ENCODE measurements around the gene MUSK. TPM values are rescaled to one million over a fixed set of nuclear protein-coding genes. Genes with fewer than 3 reads are reported as not detected.
A peak's percentile ranks its signal among the peaks of the same experiment; 100 is the strongest.

MUSK gene
- total RNA-seq, 1 experiment from 2014 or later, result not detected

DNA sequence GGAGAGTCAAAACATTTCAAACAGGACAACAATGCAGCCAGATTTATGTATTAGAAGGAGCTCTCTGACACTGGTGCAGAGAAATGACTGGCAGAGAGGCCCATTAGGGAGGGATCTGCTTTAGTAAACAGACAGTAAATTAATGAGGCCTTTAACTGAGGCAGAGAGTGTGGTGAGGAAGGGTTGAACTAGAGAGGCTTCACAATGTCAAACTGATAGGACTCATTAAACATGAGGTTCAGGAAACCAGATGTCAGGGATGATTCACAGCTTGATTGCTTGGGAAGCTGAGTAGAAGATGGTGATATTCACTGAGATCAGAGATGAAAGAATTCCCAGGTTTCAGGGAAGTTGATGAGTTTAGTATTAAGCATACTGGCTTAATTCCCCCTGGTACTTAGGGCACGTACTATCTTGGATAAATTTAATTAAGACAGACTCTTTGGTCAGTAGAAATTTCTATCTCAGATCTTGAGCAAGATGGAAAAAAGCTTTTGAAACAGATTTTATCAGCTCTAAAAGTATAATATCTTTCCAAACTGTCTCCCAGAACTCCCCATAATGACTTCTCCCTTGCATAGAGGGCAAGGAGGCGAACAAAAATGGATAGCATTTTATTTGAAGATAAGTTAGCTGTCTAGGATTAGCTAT is 8.6 kb upstream of the MUSK start:
- Histone ChIP-seq H3K9ac (ENCODE audit: low read length) (no peak overlapping the region), H3F3A (ENCODE audit: low read length, unreplicated experiment) (no peaks in the 10 kb centered on the region), H3K4me1 (ENCODE audit: insufficient read depth, low read length) (no peaks in the 10 kb centered on the region), H3K79me2 (ENCODE audit: low read length) (no peaks in the 10 kb centered on the region), H4K20me1 (ENCODE audit: low read length) (no peaks in the 10 kb centered on the region), H3K4me2 (ENCODE audit: low read length) (no peak overlapping the region), H3K9me2 (replicated peaks; ENCODE audit: low read length) (no peaks in the 10 kb centered on the region), H2AFZ (ENCODE audit: low read length) (no peak overlapping the region; the same call in 1 of the 2 replicates), H3K27ac (ENCODE audit: low read length) (no peak overlapping the region), H3K9me3 (ENCODE audit: low read length) (no peaks in the 10 kb centered on the region), H3K4me3 (ENCODE audit: low read length) (no peak overlapping the region), H3K27me3 (ENCODE audit: low read length) (no peaks in the 10 kb centered on the region), H3K36me3 (ENCODE audit: low read depth, low read length) (no peaks in the 10 kb centered on the region)
- ATAC-seq, result no peak
- intact Hi-C loops (cut with micrococcal nuclease), result no loop called here
- ChIA-PET CTCF (no interaction called here), POLR2A (ENCODE audit: unreplicated experiment) (no interaction called here)
- BruUV-seq (replicated peaks), result no TSS peak
- TF ChIP-seq, protein P1, sequence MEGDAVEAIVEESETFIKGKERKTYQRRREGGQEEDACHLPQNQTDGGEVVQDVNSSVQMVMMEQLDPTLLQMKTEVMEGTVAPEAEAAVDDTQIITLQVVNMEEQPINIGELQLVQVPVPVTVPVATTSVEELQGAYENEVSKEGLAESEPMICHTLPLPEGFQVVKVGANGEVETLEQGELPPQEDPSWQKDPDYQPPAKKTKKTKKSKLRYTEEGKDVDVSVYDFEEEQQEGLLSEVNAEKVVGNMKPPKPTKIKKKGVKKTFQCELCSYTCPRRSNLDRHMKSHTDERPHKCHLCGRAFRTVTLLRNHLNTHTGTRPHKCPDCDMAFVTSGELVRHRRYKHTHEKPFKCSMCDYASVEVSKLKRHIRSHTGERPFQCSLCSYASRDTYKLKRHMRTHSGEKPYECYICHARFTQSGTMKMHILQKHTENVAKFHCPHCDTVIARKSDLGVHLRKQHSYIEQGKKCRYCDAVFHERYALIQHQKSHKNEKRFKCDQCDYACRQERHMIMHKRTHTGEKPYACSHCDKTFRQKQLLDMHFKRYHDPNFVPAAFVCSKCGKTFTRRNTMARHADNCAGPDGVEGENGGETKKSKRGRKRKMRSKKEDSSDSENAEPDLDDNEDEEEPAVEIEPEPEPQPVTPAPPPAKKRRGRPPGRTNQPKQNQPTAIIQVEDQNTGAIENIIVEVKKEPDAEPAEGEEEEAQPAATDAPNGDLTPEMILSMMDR (conservative IDR thresholded peaks at IDR 0.05; ENCODE audit: low read depth, low read length), result no peak
- DNase-seq, result peak; percentile 13

- intact Hi-C loops (cut with micrococcal nuclease), result no loop called here
- no peak overlapping the region for H3K4me3 ChIP-seq (ENCODE audit: low read length)
- H4K20me1 ChIP-seq (ENCODE audit: low read length), result no peaks in the 10 kb centered on the region
- no peaks in the 10 kb centered on the region for H3K36me3 ChIP-seq (ENCODE audit: low read depth, low read length)
- no peaks in the 10 kb centered on the region for H3K9me2 ChIP-seq (replicated peaks; ENCODE audit: low read length)
- no peak for TF ChIP-seq EZH2 (IDR thresholded peaks at IDR 0.05; ENCODE audit: low read length, unreplicated experiment)
- TF ChIP-seq, protein P1 (conservative IDR thresholded peaks at IDR 0.05; ENCODE audit: low read depth, low read length), result no peak
- no peak for TF ChIP-seq EZH2phosphoT487 (IDR thresholded peaks at IDR 0.05; ENCODE audit: borderline replicate concordance, low read length)
- peak overlapping the region; percentile 15; the same call in 1 of the 2 replicates for H3K27ac ChIP-seq (ENCODE audit: low read length)
- no peaks in the 10 kb centered on the region for H3K9me3 ChIP-seq (ENCODE audit: low read length)
- H3F3A ChIP-seq (ENCODE audit: low read length, unreplicated experiment), result peaks cover 16% of the 10 kb centered on the region
- ChIA-PET CTCF (no interaction called here), POLR2A (ENCODE audit: unreplicated experiment) (no interaction called here)
- peak; percentile 7 for DNase-seq
- no peak overlapping the region for H3K4me2 ChIP-seq (ENCODE audit: low read length)
- BruUV-seq (replicated peaks), result no TSS peak
- ATAC-seq, result no peak
- no peak overlapping the region for H3K9ac ChIP-seq (ENCODE audit: low read length)
- H2AFZ ChIP-seq (ENCODE audit: low read length), result no peak overlapping the region
- peaks cover 34% of the 10 kb centered on the region for H3K4me1 ChIP-seq (ENCODE audit: insufficient read depth, low read length)
- no peaks in the 10 kb centered on the region for H3K27me3 ChIP-seq (ENCODE audit: low read length)
- no peaks in the 10 kb centered on the region for H3K79me2 ChIP-seq (ENCODE audit: low read length)
These were observed 842 bp downstream of the MUSK start for GRCh38 chr9:110669433-110669832.

- ChIA-PET POLR2A (ENCODE audit: unreplicated experiment) (no interaction called here), CTCF (no interaction called here)
- Histone ChIP-seq H4K20me1 (ENCODE audit: low read length) (no peaks in the 10 kb centered on the region), H3K4me1 (ENCODE audit: insufficient read depth, low read length) (peaks cover 34% of the 10 kb centered on the region), H3K4me3 (ENCODE audit: low read length) (peak overlapping the region; percentile 39; the same call in 1 of the 2 replicates), H3K9ac (ENCODE audit: low read length) (peak overlapping the region; percentile 60), H2AFZ (ENCODE audit: low read length) (0 out of 2 replicates have a peak overlapping the region, but pooled peaks have one; percentile 28), H3K9me3 (ENCODE audit: low read length) (no peaks in the 10 kb centered on the region), H3K27ac (ENCODE audit: low read length) (peak overlapping the region; percentile 93), H3F3A (ENCODE audit: low read length, unreplicated experiment) (peaks cover 16% of the 10 kb centered on the region), H3K27me3 (ENCODE audit: low read length) (no peaks in the 10 kb centered on the region), H3K9me2 (replicated peaks; ENCODE audit: low read length) (no peaks in the 10 kb centered on the region), H3K36me3 (ENCODE audit: low read depth, low read length) (no peaks in the 10 kb centered on the region), H3K4me2 (ENCODE audit: low read length) (peak overlapping the region; percentile 71), H3K79me2 (ENCODE audit: low read length) (no peaks in the 10 kb centered on the region)
- intact Hi-C loops (cut with micrococcal nuclease), result loop anchor here (1.0 to 5.0 kb wide), 2 partner anchors 21 to 35 kb away; no protein-coding TSS in a partner anchor
- ATAC-seq (peak; percentile 92), DNase-seq (peak; percentile 83)
- TF ChIP-seq EZH2phosphoT487 (IDR thresholded peaks at IDR 0.05; ENCODE audit: borderline replicate concordance, low read length) (no peak), EZH2 (IDR thresholded peaks at IDR 0.05; ENCODE audit: low read length, unreplicated experiment) (no peak)
- TF ChIP-seq, protein P1 (conservative IDR thresholded peaks at IDR 0.05; ENCODE audit: low read depth, low read length), result no peak
- no TSS peak for BruUV-seq (replicated peaks)
These were observed 3.3 kb downstream of the MUSK start for GRCh38 chr9:110671849-110672248.

Data from PC-3 (cell line).